AG04449 (cell line): ENCODE measurements around the gene DMBT1.
A peak's percentile ranks its signal among the peaks of the same experiment; 100 is the strongest.

Experiments used
- CTCF ChIA-PET: fragments of 350-600 bp; formaldehyde crosslinking; extraction: SDS; loops from one replicate; lab custom pipeline; 2021; ENCODE audit warnings: antibody characterized with exemption; lab: Yijun Ruan, JAX
- POLR2A ChIA-PET: fragments of 400-600, 350-600 bp; formaldehyde crosslinking; extraction: SDS; loops from one replicate; lab custom pipeline; 2020; ENCODE audit warnings: antibody characterized with exemption, inconsistent platforms; lab: Yijun Ruan, JAX
- DNase-seq: peaks from one replicate; pipeline ENCODE4 v3.0.0-alpha.2; 2010; ENCODE audit warnings: low read depth, low spot score
- H3K4me3 ChIP-seq: 2 replicates; pipeline ENCODE4 v1.5.1; 2011; ENCODE audit warnings: low read depth, mild to moderate bottlenecking, control low read depth, low read length
- CTCF ChIP-seq: IDR thresholded peaks from one replicate; pipeline ENCODE4 v1.5.1; 2011; ENCODE audit warnings: mild to moderate bottlenecking, moderate library complexity, low read length, control low read depth, inconsistent platforms; ENCODE audit not compliant: insufficient read depth; ENCODE audit errors: missing control alignments

The DMBT1 gene

GRCh38 chr10:122646511-122647382 lies 86.2 kb downstream of the DMBT1 start:
- no peak for DNase-seq
- POLR2A ChIA-PET, result no interaction called here
- CTCF ChIA-PET, result interaction anchor here (0.9 to 1.0 kb wide), 2 partner anchors 12 to 89 kb away, joined by 3 read pairs; no protein-coding TSS in a partner anchor

GRCh38 chr10:122647383-122647968 lies 86.9 kb downstream of the DMBT1 start:
- DNase-seq, result no peak
- no peak for TF ChIP-seq CTCF
- POLR2A ChIA-PET, result no interaction called here
- H3K4me3 ChIP-seq, result no peak overlapping the region
- CTCF ChIA-PET, result no interaction called here

More at GRCh38 chr10:122646511-122647382, 86.2 kb downstream of the DMBT1 start:
- no peak overlapping the region for H3K4me3 ChIP-seq
- TF ChIP-seq CTCF, result no peak

GRCh38 chr10:122648599-122649428 lies 88.3 kb downstream of the DMBT1 start:
- CTCF ChIA-PET, result interaction anchor here (0.8 to 2.2 kb wide), 9 partner anchors 10 to 911 kb away, joined by 3 to 10 read pairs (median 4); partner anchors contain the start of gene IKZF5

DNA sequence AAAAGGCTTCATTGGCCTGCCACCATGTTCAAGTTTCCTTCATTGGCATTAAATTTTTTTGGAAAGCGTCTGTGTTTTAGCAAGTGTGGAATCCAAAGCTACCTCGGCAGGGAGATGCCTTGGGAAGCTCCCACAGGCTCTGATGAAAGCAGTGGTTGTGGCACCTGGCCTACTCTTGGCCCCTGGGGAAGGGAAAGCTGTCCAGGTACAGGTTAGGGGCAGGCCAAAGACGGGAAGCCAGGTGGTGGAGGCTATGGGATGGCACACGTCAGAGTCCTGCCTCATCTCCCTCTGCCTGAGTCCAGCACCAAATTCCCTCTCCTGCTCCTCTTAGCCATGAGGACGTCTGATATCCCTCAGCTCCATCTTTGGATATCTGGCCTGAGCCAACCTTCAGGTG lies 89.3 kb downstream of the DMBT1 start:
- POLR2A ChIA-PET, result no interaction called here
- no peak for TF ChIP-seq CTCF
- H3K4me3 ChIP-seq, result no peak overlapping the region
- no peak for DNase-seq
- CTCF ChIA-PET, result interaction anchor here (1.1 to 2.2 kb wide), 5 partner anchors 9 to 305 kb away, joined by 3 to 10 read pairs (median 4); no protein-coding TSS in a partner anchor

More at GRCh38 chr10:122648599-122649428, 88.3 kb downstream of the DMBT1 start:
- no peak overlapping the region for H3K4me3 ChIP-seq
- POLR2A ChIA-PET, result no interaction called here
- peak; percentile 69 for TF ChIP-seq CTCF
- no peak for DNase-seq

GRCh38 chr10:122650331-122650730 lies 89.8 kb downstream of the DMBT1 start:
- DNase-seq, result no peak
- H3K4me3 ChIP-seq, result no peak overlapping the region
- CTCF ChIA-PET, result interaction anchor here (1.1 to 2.2 kb wide), 2 partner anchors 11 to 306 kb away, joined by 3 to 10 read pairs; no protein-coding TSS in a partner anchor
- no peak for TF ChIP-seq CTCF
- POLR2A ChIA-PET, result no interaction called here
